PC-3 (cell line): ENCODE results near the gene CLVS2. TPM values are rescaled to one million over a fixed set of nuclear protein-coding genes. Genes with fewer than 3 reads are reported as not detected.

Source experiments
- ATAC-seq: fragments of 200-7000 bp; cut with Tn5 transposase; 2 replicates; pipeline ENCODE4 v1.9.1; 2020; ENCODE audit warnings: mild to moderate bottlenecking, moderate library complexity
- BruUV-seq: library from RNA; stranded (reverse); fragments of 400-500 nt; replicated peaks from 2 replicates; lab custom pipeline; 2021; lab: Mats Ljungman, UMichigan
- CTCF ChIA-PET: fragments of 300-600 bp; sonication (Branson Sonifier 250); formaldehyde crosslinking; loops from one replicate; lab custom pipeline; 2022; ENCODE audit warnings: antibody characterized with exemption; lab: Charles Lee
- POLR2A ChIA-PET: fragments of 300-600 bp; sonication (Branson Sonifier 250); formaldehyde crosslinking; loops from one replicate; lab custom pipeline; 2022; ENCODE audit warnings: antibody characterized with exemption; ENCODE audit not compliant: unreplicated experiment; lab: Charles Lee
- DNase-seq: peaks from one replicate; pipeline ENCODE4 v3.0.0-alpha.2; 2015
- H2AFZ ChIP-seq: fragments of 300-600 bp; sonication (generic); 2 replicates; pipeline ENCODE4 v1.6.0; 2016; ENCODE audit warnings: antibody characterized with exemption, low read length
- H3F3A ChIP-seq: fragments of 300-600 bp; sonication (generic); one replicate; pipeline ENCODE4 v1.6.0; 2017; ENCODE audit warnings: antibody characterized with exemption, low read length, control low read depth, mild to moderate bottlenecking; ENCODE audit not compliant: unreplicated experiment
- H3K27ac ChIP-seq: fragments of 300-600 bp; sonication (generic); 2 replicates; pipeline ENCODE4 v1.5.1; 2016; ENCODE audit warnings: mild to moderate bottlenecking, low read length
- H3K27me3 ChIP-seq: fragments of 300-600 bp; sonication (generic); 2 replicates; pipeline ENCODE4 v1.6.1; 2016; ENCODE audit warnings: low read length, mixed read lengths
- H3K36me3 ChIP-seq: fragments of 300-600 bp; sonication (generic); 2 replicates; pipeline ENCODE4 v1.6.1; 2016; ENCODE audit warnings: low read depth, mixed run types, low read length, mixed read lengths
- H3K4me1 ChIP-seq: fragments of 300-600 bp; sonication (generic); 2 replicates; pipeline ENCODE4 v1.5.1; 2016; ENCODE audit warnings: low read length; ENCODE audit not compliant: insufficient read depth
- H3K4me2 ChIP-seq: fragments of 300-600 bp; sonication (generic); 2 replicates; pipeline ENCODE4 v1.6.0; 2016; ENCODE audit warnings: low read length
- H3K4me3 ChIP-seq: fragments of 300-600 bp; sonication (generic); 2 replicates; pipeline ENCODE4 v1.5.1; 2016; ENCODE audit warnings: mild to moderate bottlenecking, low read length, mixed read lengths
- H3K79me2 ChIP-seq: fragments of 300-600 bp; sonication (generic); 2 replicates; pipeline ENCODE4 v1.6.1; 2017; ENCODE audit warnings: low read length, mixed read lengths
- H3K9ac ChIP-seq: fragments of 300-600 bp; sonication (generic); 2 replicates; pipeline ENCODE4 v1.6.0; 2016; ENCODE audit warnings: mild to moderate bottlenecking, low read length
- H3K9me2 ChIP-seq: fragments of 300-600 bp; sonication (generic); replicated peaks from 2 replicates; pipeline ENCODE4 v1.6.1; 2016; ENCODE audit warnings: mixed run types, low read length, mixed read lengths
- H3K9me3 ChIP-seq: fragments of 300-600 bp; sonication (generic); 2 replicates; pipeline ENCODE4 v1.6.1; 2016; ENCODE audit warnings: low read length, mixed read lengths
- H4K20me1 ChIP-seq: fragments of 300-600 bp; sonication (generic); 2 replicates; pipeline ENCODE4 v1.6.1; 2016; ENCODE audit warnings: low read length, mixed read lengths
- CTCF ChIP-seq: fragments of 300-600 bp; sonication (generic); conservative IDR thresholded peaks from 2 replicates; pipeline ENCODE4 v1.5.1; 2017; ENCODE audit warnings: antibody characterized with exemption, low read depth, mild to moderate bottlenecking, low read length
- EZH2 ChIP-seq: fragments of 300-600 bp; sonication (generic); IDR thresholded peaks from one replicate; pipeline ENCODE4 v1.6.1; 2017; ENCODE audit warnings: antibody characterized with exemption, mild to moderate bottlenecking, low read length; ENCODE audit not compliant: unreplicated experiment
- EZH2phosphoT487 ChIP-seq: fragments of 300-600 bp; sonication (generic); IDR thresholded peaks from 2 replicates; pipeline ENCODE4 v1.6.1; 2018; ENCODE audit warnings: mild to moderate bottlenecking, antibody characterized with exemption, low read length, borderline replicate concordance
- intact Hi-C: fragments of 100-400 bp; cut with micrococcal nuclease; formaldehyde crosslinking; loops from 2 replicates; pipeline ENCODE4 v1.9.0; 2023
- total RNA-seq: library from RNA; depleted of rRNA; stranded (reverse); fragments of >200 nt; gene quantifications from 2 replicates; pipeline ENCODE4 v1.2.3, GENCODE V29; 2014

CLVS2 gene
- total RNA-seq, 1 experiment from 2014 or later = not detected

- DNase-seq = no peak
- ChIA-PET CTCF (no interaction called here), POLR2A (no interaction called here)
These were observed 109.5 kb downstream of the CLVS2 start for GRCh38 chr6:123105561-123105960.

GRCh38 chr6:123116370-123116769 is 120.3 kb downstream of the CLVS2 start:
- no peak overlapping the region for H3K27ac ChIP-seq
- peaks cover 10% of the 10 kb centered on the region; the same call in 1 of the 2 replicates for H3K27me3 ChIP-seq
- DNase-seq (no peak), ATAC-seq (no peak)
- H3K79me2 ChIP-seq = no peaks in the 10 kb centered on the region
- ChIA-PET CTCF (no interaction called here), POLR2A (no interaction called here)
- no peak overlapping the region for H3K4me3 ChIP-seq
- intact Hi-C loops = no loop called here
- H3K4me2 ChIP-seq = no peak overlapping the region
- no peak overlapping the region for H3K9ac ChIP-seq
- H3K36me3 ChIP-seq = no peaks in the 10 kb centered on the region
- no peaks in the 10 kb centered on the region for H4K20me1 ChIP-seq
- no TSS peak for BruUV-seq
- no peaks in the 10 kb centered on the region for H3K9me3 ChIP-seq
- no peaks in the 10 kb centered on the region for H3K9me2 ChIP-seq
- H3K4me1 ChIP-seq = peaks cover 8% of the 10 kb centered on the region; the same call in 1 of the 2 replicates
- no peak overlapping the region for H2AFZ ChIP-seq
- no peaks in the 10 kb centered on the region for H3F3A ChIP-seq
- TF ChIP-seq EZH2 (no peak), CTCF (no peak), EZH2phosphoT487 (no peak)

More at GRCh38 chr6:123105561-123105960, 109.5 kb downstream of the CLVS2 start:
- BruUV-seq = no TSS peak
- H3K9ac ChIP-seq = no peak overlapping the region
- no peaks in the 10 kb centered on the region for H3K4me1 ChIP-seq
- no peak overlapping the region for H2AFZ ChIP-seq
- H4K20me1 ChIP-seq = no peaks in the 10 kb centered on the region
- intact Hi-C loops = no loop called here
- no peaks in the 10 kb centered on the region for H3K79me2 ChIP-seq
- H3K27me3 ChIP-seq = no peaks in the 10 kb centered on the region
- no peaks in the 10 kb centered on the region for H3K36me3 ChIP-seq
- no peak overlapping the region for H3K4me2 ChIP-seq
- H3K9me2 ChIP-seq = no peaks in the 10 kb centered on the region
- H3K4me3 ChIP-seq = no peak overlapping the region
- H3K27ac ChIP-seq = no peak overlapping the region
- H3K9me3 ChIP-seq = no peaks in the 10 kb centered on the region
- no peak for TF ChIP-seq EZH2phosphoT487
- no peak for TF ChIP-seq CTCF
- no peak for ATAC-seq
- H3F3A ChIP-seq = no peaks in the 10 kb centered on the region

- Histone ChIP-seq H2AFZ (no peak overlapping the region), H3K9ac (no peak overlapping the region), H3K4me2 (no peak overlapping the region), H3K4me3 (no peak overlapping the region), H3K27me3 (peaks cover 10% of the 10 kb centered on the region; the same call in 1 of the 2 replicates), H3K79me2 (no peaks in the 10 kb centered on the region), H3K9me2 (no peaks in the 10 kb centered on the region), H3K4me1 (peaks cover 8% of the 10 kb centered on the region; the same call in 1 of the 2 replicates), H3K27ac (no peak overlapping the region), H3K9me3 (no peaks in the 10 kb centered on the region), H4K20me1 (no peaks in the 10 kb centered on the region), H3F3A (no peaks in the 10 kb centered on the region), H3K36me3 (no peaks in the 10 kb centered on the region)
- no TSS peak for BruUV-seq
- CTCF ChIA-PET = no interaction called here
- TF ChIP-seq EZH2phosphoT487 = no peak
- TF ChIP-seq CTCF = no peak
- no peak for TF ChIP-seq EZH2
- ATAC-seq (peak; percentile 55), DNase-seq (peak; percentile 45)
- POLR2A ChIA-PET = interaction anchor here (0.5 kb wide), 1 partner anchor 460 kb away, joined by 3 read pairs; no protein-coding TSS in a partner anchor
- intact Hi-C loops = no loop called here
These were observed 121.3 kb downstream of the CLVS2 start for GRCh38 chr6:123117145-123117908.
